Raji (cell line): ENCODE data around the gene CTNNA3.

Source experiments
- POLR2A ChIP-seq: IDR thresholded peaks from 2 replicates; pipeline ENCODE4 v1.6.1; 2011; ENCODE audit warnings: low read depth, low read length, control low read depth; ENCODE audit not compliant: insufficient read depth

The CTNNA3 gene

GRCh38 chr10:67144530-67144929 lies 551.5 kb downstream of the CTNNA3 start:
- TF ChIP-seq POLR2A, result no peak

- no peak for TF ChIP-seq POLR2A
Measured at GRCh38 chr10:67141300-67141699, 554.7 kb downstream of the CTNNA3 start.

GRCh38 chr10:67140641-67141040 lies 555.4 kb downstream of the CTNNA3 start:
- TF ChIP-seq POLR2A, result no peak

GRCh38 chr10:67127441-67127840 lies 568.6 kb downstream of the CTNNA3 start:
- TF ChIP-seq POLR2A, result no peak

GRCh38 chr10:67119651-67120050 lies 576.3 kb downstream of the CTNNA3 start:
- TF ChIP-seq POLR2A, result no peak

- TF ChIP-seq POLR2A, result no peak
Measured at GRCh38 chr10:67115972-67116371, 580.0 kb downstream of the CTNNA3 start.

- no peak for TF ChIP-seq POLR2A
Measured at GRCh38 chr10:67114945-67115344, 581.0 kb downstream of the CTNNA3 start.

- no peak for TF ChIP-seq POLR2A
Measured at GRCh38 chr10:67112765-67113164, 583.2 kb downstream of the CTNNA3 start.

GRCh38 chr10:67110286-67110685 lies 585.7 kb downstream of the CTNNA3 start:
- TF ChIP-seq POLR2A, result no peak

- TF ChIP-seq POLR2A, result no peak
Measured at GRCh38 chr10:67107670-67108069, 588.3 kb downstream of the CTNNA3 start.

GRCh38 chr10:67100951-67101350 lies 595.0 kb downstream of the CTNNA3 start:
- no peak for TF ChIP-seq POLR2A

- TF ChIP-seq POLR2A, result no peak
Measured at GRCh38 chr10:67098461-67098860, 597.5 kb downstream of the CTNNA3 start.

- no peak for TF ChIP-seq POLR2A
Measured at GRCh38 chr10:67095531-67095930, 600.5 kb downstream of the CTNNA3 start.

GRCh38 chr10:67088036-67088435 lies 608.0 kb downstream of the CTNNA3 start:
- no peak for TF ChIP-seq POLR2A

GRCh38 chr10:67087135-67087425 lies 608.9 kb downstream of the CTNNA3 start:
- TF ChIP-seq POLR2A, result no peak

- TF ChIP-seq POLR2A, result no peak
Measured at GRCh38 chr10:67086327-67087134, 609.5 kb downstream of the CTNNA3 start.

GRCh38 chr10:67079126-67079525 lies 616.9 kb downstream of the CTNNA3 start:
- no peak for TF ChIP-seq POLR2A
